DMS 273 treated with DMSO at 0.1 percent for 48 hours (cell line): Measurements from ENCODE around the gene TMCO4.

Source experiments
- DNase-seq: peaks from one replicate; lab custom pipeline; 2025; lab: John Stamatoyannopoulos, UW

TMCO4 gene

DNA sequence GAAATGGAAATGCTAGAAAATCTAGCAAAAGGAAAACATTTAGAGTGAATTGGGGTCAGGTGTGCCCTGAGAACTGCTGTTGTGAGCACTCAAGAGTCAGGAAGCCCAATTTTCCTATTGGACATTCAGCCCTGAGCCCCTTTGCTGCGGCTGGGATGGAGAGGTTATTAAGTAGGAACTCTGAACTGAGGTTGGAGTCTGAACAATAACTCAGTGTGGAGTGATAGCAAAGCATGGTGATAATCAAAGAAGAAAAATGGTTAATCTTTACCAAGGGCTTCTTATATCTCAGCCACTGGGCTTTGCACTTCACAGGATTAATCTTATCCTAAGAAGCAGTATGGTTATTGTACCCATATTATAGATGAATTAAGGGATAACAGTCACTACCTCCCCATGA lies 52.0 kb downstream of the TMCO4 start:
- no peak for DNase-seq

DNA sequence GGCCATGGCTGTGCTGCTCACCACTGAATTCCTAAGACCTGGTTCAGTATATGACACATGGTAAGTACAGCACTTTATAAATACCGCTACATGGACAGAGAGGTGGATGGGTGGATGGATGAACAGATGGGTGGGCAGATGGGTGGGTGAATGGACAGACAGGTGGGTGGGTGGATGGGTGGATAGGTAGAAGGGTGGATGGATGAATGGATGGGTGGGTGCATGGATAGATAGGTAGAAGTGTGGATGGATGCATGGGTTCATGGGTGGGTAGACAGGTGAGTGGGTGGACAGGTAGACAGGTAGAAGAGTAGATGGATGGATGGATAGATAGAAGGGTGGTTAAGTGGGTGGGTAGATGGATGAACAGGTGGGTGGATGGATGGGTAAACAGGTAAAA lies 54.8 kb downstream of the TMCO4 start:
- no peak for DNase-seq

DNA sequence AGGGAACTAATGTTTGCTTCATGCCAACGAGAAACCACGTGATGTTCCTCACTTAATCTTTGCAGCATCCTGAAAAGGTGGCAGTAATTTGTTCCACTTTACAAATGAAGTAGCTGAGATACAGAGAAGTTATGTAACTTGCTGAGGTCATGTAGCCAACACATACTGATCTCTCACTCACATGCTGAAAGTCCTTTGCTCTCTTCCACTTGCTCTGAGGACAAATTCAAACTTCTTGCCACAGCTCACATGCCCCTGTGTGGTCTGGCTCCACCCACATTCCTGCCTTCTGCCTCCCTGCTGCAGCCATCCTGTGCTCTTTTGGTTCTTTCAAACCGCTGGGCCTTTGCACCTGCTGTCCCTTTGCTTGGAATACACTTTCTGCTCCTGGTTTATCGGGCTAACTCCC lies 55.4 kb downstream of the TMCO4 start:
- no peak for DNase-seq

DNA sequence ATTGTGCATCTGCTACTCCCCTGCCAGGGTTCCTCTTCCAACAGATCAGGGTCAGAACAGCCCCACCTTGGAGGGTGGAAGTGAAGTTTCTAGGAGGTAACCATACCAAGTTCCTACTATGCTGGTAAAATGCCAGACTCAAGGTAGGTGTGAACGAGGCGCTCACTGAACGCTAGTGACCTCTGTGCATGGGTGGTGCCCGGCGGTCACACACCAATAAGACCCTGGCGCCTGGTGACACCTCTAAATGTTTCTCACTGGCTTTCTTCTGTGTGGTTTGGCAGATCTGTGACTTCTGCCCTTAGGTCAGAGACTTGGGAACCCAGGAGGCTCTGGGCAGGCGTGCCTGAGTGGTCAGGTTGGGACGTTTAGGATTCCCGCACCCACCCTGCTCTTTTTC lies 55.9 kb downstream of the TMCO4 start:
- DNase-seq: no peak

DNA sequence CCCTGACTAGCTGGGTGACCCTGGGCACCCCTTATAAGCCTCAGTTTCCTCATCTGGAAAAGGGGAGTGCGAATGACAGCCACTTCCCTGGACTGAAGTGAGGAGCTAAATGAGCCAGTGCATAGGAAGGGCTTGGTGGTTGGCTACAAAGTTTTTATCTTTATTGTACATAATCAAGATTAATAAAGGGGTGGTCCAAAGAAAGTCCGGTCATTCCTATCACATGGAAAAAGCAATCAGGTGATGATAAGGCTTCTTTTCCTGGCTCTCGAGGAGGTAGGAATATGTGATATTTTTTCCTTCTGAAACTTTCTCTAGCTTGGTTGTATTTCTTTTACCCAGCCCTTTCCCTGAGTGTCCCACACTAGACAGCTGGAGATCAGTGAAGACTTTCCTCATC lies 56.5 kb downstream of the TMCO4 start:
- DNase-seq: no peak

DNA sequence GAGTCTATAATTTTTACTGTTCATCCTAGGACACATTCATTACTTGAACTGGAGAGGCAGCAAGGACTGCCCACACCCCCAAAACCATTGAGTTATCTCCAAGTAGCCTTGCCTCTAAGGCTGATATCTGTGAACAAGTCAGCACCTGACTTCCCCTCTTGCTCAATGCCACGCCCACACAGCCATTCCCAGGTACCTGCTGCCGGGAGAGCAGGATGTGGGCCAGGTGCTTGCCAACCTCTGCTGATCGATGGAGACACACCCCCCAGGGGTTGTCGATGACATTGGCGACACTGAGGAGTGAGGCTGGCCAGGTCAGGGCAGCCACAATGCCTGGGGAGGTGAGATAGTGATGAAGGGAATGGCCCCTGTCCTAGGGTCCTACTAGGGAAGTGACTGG lies 60.1 kb downstream of the TMCO4 start:
- DNase-seq: no peak

DNA sequence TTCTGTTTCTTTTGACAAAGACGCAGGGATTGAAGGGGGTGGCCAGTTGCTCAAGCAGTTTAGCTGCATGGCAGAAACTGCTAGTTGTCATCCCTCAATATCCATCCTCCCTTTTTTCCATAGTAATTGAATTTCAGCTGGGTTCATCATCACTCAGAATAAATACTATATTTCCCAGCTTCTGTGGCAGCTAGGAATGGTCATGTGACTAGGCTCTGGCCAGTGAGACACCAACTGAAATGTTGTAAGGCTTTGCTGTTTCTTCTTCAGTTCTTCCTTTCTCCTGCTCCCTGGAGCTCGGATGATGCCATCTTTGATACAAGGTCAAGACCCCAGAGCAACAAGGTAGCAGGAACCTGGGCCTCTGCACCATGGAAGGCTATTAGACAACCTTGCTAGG lies 61.0 kb downstream of the TMCO4 start:
- DNase-seq: no peak

DNA sequence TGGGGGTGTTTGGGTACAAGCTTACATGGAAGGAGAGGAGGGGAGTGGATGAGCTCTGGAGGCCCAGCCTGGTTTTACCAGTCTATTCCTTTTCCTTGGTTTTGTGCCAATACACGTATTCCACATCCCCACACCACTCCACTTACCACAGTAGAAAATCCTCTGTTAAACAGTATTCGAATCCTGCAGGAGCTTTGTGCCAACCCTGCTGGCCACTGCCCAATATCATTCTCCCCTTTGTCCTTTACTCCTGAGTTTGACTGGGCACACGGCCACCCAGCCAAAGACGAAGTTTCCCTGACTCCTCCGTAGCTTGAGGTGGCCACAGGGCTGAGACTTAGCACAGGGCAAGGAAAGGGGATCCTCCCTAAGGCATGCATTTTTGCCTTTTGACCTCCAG lies 61.6 kb downstream of the TMCO4 start:
- no peak for DNase-seq

DNA sequence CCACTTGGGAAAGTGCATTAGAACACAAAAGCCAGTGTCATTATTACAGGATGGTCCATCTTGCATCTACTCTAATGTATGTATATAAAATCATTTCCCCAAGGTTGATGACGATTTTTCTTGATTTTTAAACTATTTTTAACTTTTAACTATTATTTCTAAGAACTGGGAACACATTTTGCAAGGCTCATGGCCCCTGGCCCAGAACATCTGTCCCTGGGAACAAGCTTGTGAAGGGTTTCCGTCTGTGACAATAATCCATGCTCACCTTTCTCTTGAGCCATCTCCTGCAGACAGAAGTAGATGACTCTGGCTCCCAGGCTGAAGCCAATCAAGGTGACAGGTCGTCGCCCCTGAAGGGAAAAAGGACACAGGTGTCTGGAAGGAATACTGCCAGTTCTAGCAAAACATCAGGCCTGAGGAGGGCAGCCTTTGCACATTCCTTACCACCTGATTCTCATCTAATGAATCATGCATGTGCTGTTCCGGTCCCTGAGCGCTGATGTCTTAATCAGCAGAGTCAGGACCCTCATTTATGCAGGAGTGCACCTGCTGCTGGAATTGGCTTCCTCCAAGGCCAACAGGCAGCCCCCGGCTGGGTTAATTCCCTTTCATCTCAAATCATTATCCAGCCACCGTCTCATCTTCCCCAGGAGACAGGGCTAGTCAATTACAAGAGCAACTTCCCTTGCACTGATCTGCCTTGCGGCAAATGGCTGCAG lies 62.5 kb downstream of the TMCO4 start:
- no peak for DNase-seq

DNA sequence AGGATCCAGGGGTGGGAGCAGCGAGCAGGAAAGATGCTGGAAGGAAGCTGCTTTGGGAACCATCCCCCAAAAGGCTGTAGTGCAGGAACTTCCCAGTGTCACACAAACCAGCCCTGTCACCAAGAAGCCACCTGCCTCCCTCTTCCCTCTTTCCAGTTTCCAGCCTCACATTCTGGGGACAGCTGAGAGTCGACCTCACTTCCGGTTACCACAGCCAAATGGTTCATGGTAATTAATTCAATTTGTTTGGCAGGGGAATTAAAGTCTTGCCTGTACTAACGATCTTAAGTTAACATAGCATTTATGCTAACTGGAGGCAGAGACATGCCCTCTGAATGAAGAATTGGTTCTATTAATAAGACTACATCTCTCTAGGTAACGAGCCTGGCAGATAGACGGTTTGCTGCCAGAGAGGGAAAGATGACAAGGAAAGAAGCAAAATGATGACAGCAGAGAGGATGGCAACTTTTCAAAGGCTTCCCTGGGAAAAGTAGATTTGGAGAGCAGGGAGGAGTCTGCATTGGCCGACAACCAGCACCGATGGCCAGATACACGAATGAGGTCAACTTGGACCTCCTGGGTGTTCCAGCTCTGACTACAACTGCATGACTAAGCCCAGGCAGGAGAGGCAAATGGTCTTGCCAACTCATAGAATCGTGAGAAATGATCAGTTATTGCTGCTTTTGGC lies 64.1 kb downstream of the TMCO4 start:
- DNase-seq: no peak

DNA sequence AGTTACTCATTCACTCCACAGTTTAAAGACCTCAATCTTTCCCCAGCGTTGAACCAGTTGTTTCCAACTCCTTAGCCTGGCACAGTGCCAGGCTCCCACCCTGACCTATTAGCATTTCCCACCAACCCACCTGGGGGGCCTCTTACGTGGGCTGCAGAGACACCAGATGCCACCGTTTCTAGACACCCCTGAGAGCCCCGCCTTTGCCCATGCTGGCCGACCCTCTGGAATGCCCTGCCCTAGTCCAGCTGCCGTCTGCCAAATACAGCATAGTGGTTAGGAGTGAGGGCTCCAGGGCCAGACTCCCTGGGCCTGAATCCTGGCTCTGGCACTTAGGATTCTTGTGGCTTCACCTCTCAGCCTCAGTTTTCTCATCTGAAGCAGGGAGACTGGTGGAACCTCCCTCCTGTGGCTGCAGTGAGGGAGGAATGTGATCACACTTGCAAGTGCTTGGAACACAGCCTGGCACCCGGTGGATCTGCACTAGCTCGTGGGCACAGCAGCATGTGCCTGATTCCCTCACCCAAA lies 65.2 kb downstream of the TMCO4 start:
- no peak for DNase-seq

DNA sequence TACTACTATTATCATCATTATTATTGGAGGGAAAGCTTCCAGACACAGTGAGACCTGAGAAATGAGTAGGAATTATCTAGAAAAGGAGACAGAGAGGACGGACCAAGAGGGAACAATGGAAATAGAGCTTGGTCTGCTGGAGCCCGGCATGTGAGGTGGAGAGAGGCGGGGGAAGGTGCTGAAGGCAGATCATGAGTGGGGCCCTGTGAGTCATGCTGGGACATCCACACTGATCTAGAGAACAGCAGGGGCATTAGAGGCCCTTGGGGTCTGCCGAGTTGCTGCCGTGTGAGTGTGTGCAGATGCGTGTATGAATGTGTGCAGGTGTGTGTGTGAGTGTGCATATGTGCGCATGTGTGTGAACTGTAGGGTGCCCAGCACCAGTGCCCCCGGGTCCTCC lies 65.7 kb downstream of the TMCO4 start:
- no peak for DNase-seq

DNA sequence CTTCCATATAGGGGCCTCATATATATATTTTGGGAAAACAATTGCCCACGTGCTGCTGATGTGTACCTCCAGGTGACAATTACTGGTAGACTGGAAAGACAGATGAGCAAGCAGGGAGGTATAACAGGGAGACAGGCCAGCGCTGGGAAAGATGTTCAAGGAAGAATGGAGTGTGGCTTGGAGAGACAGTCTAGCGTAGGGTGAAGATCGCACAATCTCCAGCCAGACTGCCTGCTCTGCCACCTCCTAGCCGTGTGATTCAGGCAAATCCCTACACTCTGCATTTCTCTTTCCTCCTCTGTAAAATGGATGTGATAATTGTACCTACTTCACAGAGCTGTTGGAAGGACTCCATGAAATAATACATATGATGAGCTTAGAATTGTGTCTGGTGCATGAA lies 66.1 kb downstream of the TMCO4 start:
- DNase-seq: no peak

DNA sequence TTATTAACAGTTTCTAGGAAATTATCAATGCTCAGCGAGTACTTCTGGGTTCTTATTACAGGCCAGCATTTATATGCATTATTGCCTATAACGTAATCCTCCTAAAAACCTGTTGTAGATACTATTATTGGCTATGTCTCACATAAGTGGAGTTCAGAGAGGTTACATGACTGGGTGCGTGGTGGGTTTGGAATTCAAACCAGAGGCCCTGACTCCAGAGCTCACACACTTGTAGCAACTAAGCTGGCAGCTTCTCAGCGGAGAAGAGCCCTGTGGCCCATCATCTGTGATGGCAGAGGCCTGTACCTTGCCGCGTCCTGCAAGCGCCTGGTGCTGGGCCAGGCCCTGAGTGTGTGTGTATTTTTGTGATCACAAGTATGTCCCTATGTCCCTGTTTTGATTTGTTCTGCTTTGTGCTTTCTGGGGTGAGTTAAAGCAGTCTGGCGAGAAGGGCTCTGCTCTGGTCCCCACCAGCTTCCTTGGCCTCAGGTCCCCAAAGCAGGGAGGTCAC lies 68.3 kb downstream of the TMCO4 start:
- no peak for DNase-seq

DNA sequence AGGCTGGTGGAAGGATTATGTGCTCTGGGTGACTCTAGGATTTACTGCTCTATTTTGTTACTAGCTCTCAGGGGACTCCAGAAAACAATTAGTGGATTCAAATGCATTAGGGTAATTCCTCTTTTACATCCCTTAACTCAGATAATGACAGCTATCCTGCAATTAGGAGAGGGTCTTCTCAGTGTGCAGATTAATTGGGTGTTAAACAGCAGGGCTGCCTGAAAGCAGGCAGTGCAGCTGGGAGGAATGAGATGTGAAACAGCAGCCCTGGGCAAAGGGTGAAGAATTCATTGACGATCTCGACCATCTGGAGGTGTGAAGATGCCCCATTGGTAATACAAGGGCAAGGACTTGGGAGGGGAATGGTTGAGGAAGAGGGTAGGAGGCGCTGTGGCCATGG lies 68.9 kb downstream of the TMCO4 start:
- no peak for DNase-seq

DNA sequence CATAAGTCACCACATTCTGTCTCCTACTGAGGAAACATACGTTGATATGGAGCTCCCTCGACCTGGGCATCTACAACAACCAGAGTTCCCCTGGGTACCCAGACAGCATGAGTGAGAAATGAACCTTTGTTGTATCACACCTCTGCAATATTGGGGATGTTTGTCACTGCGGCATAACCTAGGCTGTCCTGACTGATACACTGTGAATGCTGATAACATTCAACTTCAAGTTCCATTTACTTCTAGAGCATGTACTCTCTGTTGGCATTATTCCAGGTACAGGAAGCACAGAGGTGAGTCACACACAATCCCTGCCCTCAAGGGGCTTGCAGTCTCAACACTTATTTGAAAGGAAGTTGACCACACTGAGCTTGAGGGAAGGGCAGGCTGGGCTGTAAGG lies 69.5 kb downstream of the TMCO4 start:
- DNase-seq: no peak

DNA sequence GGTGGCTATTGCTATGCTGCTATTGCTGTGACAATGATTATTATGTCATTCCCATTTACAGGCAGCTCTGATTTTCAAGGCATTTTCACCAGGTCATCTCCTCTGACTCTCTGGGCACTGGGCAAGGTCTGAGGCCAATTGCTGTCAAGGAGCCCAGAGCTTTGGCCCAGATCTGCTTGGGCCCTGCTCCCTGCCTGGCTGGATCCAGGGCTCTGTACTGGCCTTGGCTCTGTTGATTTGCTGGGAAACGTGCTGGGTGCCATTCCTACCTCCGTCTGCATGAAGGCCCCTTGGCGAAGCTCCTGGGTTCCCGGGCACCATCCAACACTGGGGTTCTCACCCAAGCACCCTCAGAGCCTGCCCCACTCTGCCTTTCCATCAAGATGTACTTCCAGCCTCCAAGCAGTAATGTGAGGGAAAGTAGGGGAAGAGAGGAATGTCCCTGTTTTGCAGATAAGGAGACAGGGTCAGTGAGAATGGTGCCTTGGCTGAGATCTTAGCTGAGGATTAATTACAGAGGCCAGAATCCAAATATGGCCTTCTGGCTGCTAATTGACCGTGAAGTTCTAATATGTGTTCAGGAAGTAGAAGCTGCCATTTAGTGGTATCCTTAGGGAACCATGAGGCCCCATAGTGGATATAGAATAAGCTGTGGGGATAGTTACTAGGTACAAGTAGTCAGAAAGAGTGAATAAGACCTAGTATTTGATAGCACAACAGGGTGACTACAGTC lies 71.1 kb downstream of the TMCO4 start:
- no peak for DNase-seq

DNA sequence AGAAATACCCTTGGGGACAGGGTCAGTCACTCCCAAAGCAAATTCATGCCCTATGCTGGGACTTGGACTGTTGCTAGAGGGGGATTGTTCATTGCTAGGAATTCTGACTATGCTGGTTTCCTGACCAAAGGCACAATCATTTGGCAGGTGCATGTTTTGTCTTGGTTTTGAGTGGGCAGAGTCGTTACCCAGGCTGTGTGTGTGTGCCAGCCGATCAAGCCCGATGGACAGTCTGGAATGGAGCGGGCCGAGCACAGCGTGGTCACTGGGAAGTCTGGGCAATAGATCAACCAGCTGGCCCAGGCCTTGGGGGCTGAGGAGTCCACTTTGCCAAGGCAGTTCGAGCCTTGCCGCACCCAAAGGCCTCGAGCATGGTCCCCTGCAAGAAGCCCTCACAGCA lies 74.1 kb downstream of the TMCO4 start:
- DNase-seq: no peak

DNA sequence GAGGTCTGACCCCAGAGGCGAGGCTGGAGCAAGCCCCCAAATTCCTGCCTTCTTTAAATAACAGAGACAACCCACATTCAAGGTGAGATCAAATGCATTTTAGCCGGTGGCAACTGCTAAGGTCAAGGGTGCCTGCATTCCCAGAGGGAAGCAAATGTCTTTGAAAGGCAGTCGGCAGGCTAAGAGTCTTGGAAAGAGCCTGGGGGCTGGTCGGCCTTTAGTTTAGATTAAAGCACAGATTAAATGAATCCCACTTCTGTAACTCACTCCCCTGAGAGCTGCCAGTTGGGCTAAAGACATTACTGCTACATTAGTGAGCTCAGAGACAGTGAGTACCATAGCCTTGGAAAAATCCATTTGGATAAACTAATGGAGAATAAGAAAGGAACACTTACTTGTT lies 75.8 kb downstream of the TMCO4 start:
- DNase-seq: no peak

DNA sequence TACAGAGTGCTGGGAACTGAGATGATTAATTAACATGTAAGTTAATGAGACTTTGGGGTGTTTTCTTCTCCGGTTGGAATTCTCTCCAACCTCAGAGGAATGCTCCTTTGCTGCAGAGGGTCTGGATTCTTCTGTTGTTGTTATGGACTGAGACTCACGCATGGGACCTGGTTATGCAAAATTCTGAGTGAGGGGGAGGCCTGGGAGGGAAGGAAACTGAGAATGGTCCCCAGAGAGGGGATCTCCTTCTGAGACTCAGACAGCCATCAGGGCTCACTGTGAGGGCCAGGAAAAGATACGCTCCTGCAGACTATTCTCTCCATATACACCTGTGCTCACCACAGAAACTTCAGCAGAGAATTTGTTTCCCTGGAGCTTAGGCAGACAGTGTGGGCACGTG lies 78.7 kb downstream of the TMCO4 start:
- no peak for DNase-seq

DNA sequence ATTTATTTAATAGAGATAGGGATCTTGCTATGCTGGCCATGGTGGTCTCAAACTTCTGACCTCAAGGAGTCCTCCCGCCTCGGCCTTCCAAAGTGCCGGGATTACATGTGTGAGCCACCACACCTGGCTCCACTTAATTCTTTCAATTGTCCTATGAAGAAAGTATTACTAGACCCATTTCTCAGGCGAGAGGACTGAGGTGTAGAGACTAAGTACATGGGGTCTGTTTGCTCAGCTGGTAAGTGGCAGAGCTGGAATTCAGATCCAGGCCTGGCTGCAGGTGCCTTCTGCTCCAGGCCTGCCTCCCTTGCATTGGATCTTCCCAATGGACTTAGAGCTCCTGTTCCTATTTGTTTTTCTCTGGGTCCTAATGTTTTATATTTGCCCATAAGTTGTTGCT lies 79.5 kb downstream of the TMCO4 start:
- DNase-seq: no peak

DNA sequence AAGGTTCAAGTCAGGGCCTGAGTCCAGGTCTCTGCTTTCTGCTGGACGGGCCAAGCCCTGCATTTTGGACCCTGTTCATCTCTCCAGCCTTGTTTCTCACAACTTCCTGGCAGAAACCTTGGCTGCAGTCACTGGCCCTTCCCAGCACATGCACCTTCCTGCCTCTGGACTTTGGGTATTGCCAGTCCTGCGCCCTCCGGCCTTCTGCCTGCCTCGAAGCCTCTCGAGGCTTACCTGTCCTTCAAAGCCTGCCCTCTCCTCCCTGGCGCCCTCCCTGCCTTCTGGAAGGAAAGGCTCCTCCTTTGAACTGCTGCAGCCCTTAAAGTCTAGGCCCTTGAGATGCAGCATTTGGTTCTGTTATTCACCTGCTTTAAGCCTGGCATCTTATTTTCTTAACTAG lies 82.2 kb downstream of the TMCO4 start:
- no peak for DNase-seq
